ENCODE results near the gene SUSD6. TPM values are rescaled to one million over a fixed set of nuclear protein-coding genes. Genes with fewer than 3 reads are reported as not detected.

The SUSD6 gene
- total and polyA plus RNA-seq, 9 of the 15 experiments (the other 6 are each of a cell fraction or from before 2014, with no cell fraction given): 2.9 to 20.7 (median 5.6) TPM

GRCh38 chr14:69696633-69697557 lies 85.5 kb downstream of the SUSD6 start:
- no peaks in the 10 kb centered on the region for H3K27me3 ChIP-seq (ENCODE audit: control insufficient read depth in 2 of 2, insufficient read depth in 2 of 2, low read length in 2 of 2)
- H3K4me2 ChIP-seq (ENCODE audit: insufficient read depth, low read length): peak overlapping the region; percentile 64
- H3K79me2 ChIP-seq (ENCODE audit: control insufficient read depth, insufficient read depth, low read length): peaks cover 95% of the 10 kb centered on the region
- H3K36me3 ChIP-seq (ENCODE audit: control insufficient read depth, insufficient read depth, low read length): no peaks in the 10 kb centered on the region; the same call in 2 of the 3 replicates
- peak overlapping the region; percentile 78 for H2AFZ ChIP-seq (ENCODE audit: low read depth, low read length)
- in situ Hi-C loops (cut with MboI): no loop called here
- WGBS (ENCODE audit: insufficient coverage, low coverage, missing lambda C conversion rate): 6% methylated on average over 8 of the region's 8 CpGs
- no peak overlapping the region for H3K4me3 ChIP-seq
- no peaks in the 10 kb centered on the region for H3K9me3 ChIP-seq (replicated peaks; ENCODE audit: control insufficient read depth, insufficient read depth, low read depth, low read length)
- BruUV-seq (replicated peaks): TSS peak; percentile 99
- H3K4me1 ChIP-seq (replicated peaks in 1 of 2; ENCODE audit: control insufficient read depth in 2 of 2, insufficient read depth in 2 of 2, low read length in 2 of 2): peaks cover 25 to 82% of the 10 kb centered on the region in 2 experiments
- FAIRE-seq: peak; percentile 93
- ChIA-PET CTCF (ENCODE audit: low intra/inter-chr PET ratio) (no interaction called here), POLR2A (interaction anchor here (0.6 to 1.6 kb wide), 4 partner anchors 10 to 38 kb away, joined by 4 read pairs; no protein-coding TSS in a partner anchor)
- peak; percentile 34 to 92 (median 54) for DNase-seq (ENCODE audit: extremely low read depth in 1 of 4, low spot score in 3 of 4)
- no peaks in the 10 kb centered on the region for H3K9me1 ChIP-seq (ENCODE audit: control insufficient read depth, insufficient read depth, low read length)
- H4K20me1 ChIP-seq (replicated peaks; ENCODE audit: control insufficient read depth, insufficient read depth, low read length): no peaks in the 10 kb centered on the region
- intact Hi-C loops (cut with micrococcal nuclease): loop anchor here (5.0 kb wide), 1 partner anchor 85 kb away; the partner anchor contains the start of gene SUSD6
- peak; percentile 84 for ATAC-seq
- peak overlapping the region; percentile 65 to 75; a peak in 3 of 4 replicates for H3K9ac ChIP-seq (ENCODE audit: insufficient read depth in 1 of 2, low read depth in 2 of 2, low read length in 2 of 2)
- peak overlapping the region; percentile 97 for H3K27ac ChIP-seq (ENCODE audit: extremely low read depth, low read depth, low read length)
- no peak for TF ChIP-seq BCOR (IDR thresholded peaks at IDR 0.05)
- TF ChIP-seq PML (IDR thresholded peaks at IDR 0.05; ENCODE audit: low read length): peak; percentile 69; the same call in 1 of the 2 replicates
- TF ChIP-seq RBM15 (IDR thresholded peaks at IDR 0.05; ENCODE audit: insufficient read depth, low read length): no peak
- TF ChIP-seq ZNF354B (CRISPR knock-in tag; IDR thresholded peaks at IDR 0.05): no peak
- TF ChIP-seq ZNF253 (CRISPR knock-in tag; conservative IDR thresholded peaks at IDR 0.05): no peak
- TF ChIP-seq MBD2 (IDR thresholded peaks at IDR 0.05; ENCODE audit: borderline replicate concordance, low read depth): no peak
- TF ChIP-seq IRF2 (CRISPR knock-in tag; IDR thresholded peaks at IDR 0.05): no peak
- no peak for TF ChIP-seq SMAD1 (IDR thresholded peaks at IDR 0.05; ENCODE audit: low read depth, low read length, partially characterized antibody)
- TF ChIP-seq ZNF197 (CRISPR knock-in tag; IDR thresholded peaks at IDR 0.05; ENCODE audit: low read depth): peak; percentile 68; the same call in 1 of the 2 replicates
- peak; percentile 29; the same call in 1 of the 2 replicates for TF ChIP-seq ZNF316 (IDR thresholded peaks at IDR 0.05)
- TF ChIP-seq FOXJ3 (CRISPR knock-in tag; IDR thresholded peaks at IDR 0.05): no peak
- TF ChIP-seq TAF1 (IDR thresholded peaks at IDR 0.05; ENCODE audit: control insufficient read depth, extremely low read depth, insufficient read depth, low read length, severe bottlenecking): no peak
- TF ChIP-seq ARHGAP35 (IDR thresholded peaks at IDR 0.05; ENCODE audit: partially characterized antibody): no peak
- TF ChIP-seq POLR2AphosphoS2 (IDR thresholded peaks at IDR 0.05; ENCODE audit: low read length): peak; percentile 90
- TF ChIP-seq MBD1 (CRISPR knock-in tag; IDR thresholded peaks at IDR 0.05): no peak
- TF ChIP-seq ZNF512 (tag; IDR thresholded peaks at IDR 0.05): no peak
- TF ChIP-seq TCF3 (CRISPR knock-in tag; IDR thresholded peaks at IDR 0.05): no peak
- TF ChIP-seq TGIF2 (CRISPR knock-in tag; IDR thresholded peaks at IDR 0.05): no peak
- no peak for TF ChIP-seq STAT5B (CRISPR knock-in tag; IDR thresholded peaks at IDR 0.05)
